Calu3 (cell line): Measurements from ENCODE around the gene ZNF629. TPM values are rescaled to one million over a fixed set of nuclear protein-coding genes. Genes with fewer than 3 reads are reported as not detected.

Experiments used
- BruUV-seq: library from RNA; stranded (reverse); fragments of 400-500 nt; replicated peaks from 2 replicates; lab custom pipeline; 2021; lab: Mats Ljungman, UMichigan
- CTCF ChIA-PET: fragments of 300-600 bp; sonication (Branson Sonifier 250); formaldehyde crosslinking; loops from one replicate; lab custom pipeline; 2022; ENCODE audit warnings: antibody characterized with exemption; lab: Charles Lee
- DNase-seq: peaks from one replicate; pipeline ENCODE4 v3.0.0; 2022
- H3K27ac Mint-ChIP-seq: one replicate; pipeline ENCODE4 v1.8.0; 2022; ENCODE audit warnings: mixed read lengths; ENCODE audit not compliant: unreplicated experiment
- H3K27me3 Mint-ChIP-seq: one replicate; pipeline ENCODE4 v1.8.0; 2022; ENCODE audit warnings: mixed read lengths; ENCODE audit not compliant: unreplicated experiment
- H3K36me3 Mint-ChIP-seq: one replicate; pipeline ENCODE4 v1.8.0; 2022; ENCODE audit warnings: mild to moderate bottlenecking, moderate library complexity, mixed read lengths; ENCODE audit not compliant: insufficient read depth, unreplicated experiment
- H3K4me1 Mint-ChIP-seq: one replicate; pipeline ENCODE4 v1.8.0; 2022; ENCODE audit warnings: mild to moderate bottlenecking, low read depth, mixed read lengths; ENCODE audit not compliant: unreplicated experiment
- H3K4me3 Mint-ChIP-seq: one replicate; pipeline ENCODE4 v1.8.0; 2022; ENCODE audit warnings: mild to moderate bottlenecking, low read depth, moderate library complexity, mixed read lengths; ENCODE audit not compliant: unreplicated experiment
- H3K9me3 Mint-ChIP-seq: one replicate; pipeline ENCODE4 v1.8.0; 2022; ENCODE audit warnings: low read depth, mixed read lengths; ENCODE audit not compliant: unreplicated experiment
- CTCF ChIP-seq: fragments of 200-600 bp; IDR thresholded peaks from one replicate; pipeline ENCODE4 v1.8.0; 2022; ENCODE audit warnings: antibody characterized with exemption; ENCODE audit not compliant: unreplicated experiment
- intact Hi-C: fragments of 100-400 bp; cut with micrococcal nuclease; formaldehyde crosslinking; loops from one replicate; pipeline ENCODE4 v1.10.0; 2022; ENCODE audit not compliant: unreplicated experiment
- total RNA-seq: library from RNA; stranded (reverse); gene quantifications from 2 replicates; pipeline ENCODE4 v1.2.3, GENCODE V29; 2022

The ZNF629 gene
- total RNA-seq, 1 experiment from 2014 or later: 29.9 TPM

DNA sequence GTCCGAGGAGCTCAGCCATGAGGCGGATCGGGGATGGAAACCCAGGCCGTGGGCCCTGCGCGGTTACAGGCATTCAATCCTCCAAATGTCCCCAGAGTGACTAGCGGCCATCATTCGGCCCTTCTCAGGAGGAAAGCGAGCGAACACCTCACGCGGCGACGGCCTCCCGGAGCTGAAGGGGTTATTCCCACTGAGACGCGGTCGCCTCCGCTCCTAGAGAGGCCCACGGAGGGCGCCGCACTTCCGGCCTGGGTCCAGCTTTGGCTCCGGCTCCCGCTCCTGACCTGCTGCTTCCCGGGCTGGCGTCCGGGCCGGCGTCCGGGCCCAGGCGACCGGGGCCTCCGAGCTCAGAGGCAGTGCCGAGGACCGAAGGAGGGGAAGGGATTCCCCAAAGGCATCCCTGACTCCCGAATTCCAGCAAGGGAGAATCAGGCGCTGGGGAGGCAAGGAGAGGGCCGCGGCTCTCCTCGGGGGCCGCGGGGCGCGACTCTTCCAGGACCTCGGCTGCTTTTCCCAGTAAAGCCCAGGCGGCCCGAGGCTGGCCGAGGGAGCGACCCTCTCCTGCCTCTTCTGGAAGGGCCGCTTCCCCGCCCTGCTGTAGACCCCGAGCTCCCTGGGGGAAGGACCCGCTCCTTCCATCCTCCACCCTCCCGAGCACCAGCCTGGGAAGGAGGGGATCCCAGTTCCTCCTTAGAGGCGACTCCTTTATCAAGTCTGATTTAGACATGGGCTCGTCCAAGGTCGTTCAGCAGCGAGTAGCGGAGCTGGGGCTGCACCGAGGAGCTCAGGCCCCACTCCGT lies 18.6 kb upstream of the ZNF629 start:
- H3K9me3 Mint-ChIP-seq: no peaks in the 10 kb centered on the region
- no TSS peak for BruUV-seq
- peaks cover 23% of the 10 kb centered on the region for H3K36me3 Mint-ChIP-seq
- CTCF ChIA-PET: interaction anchor here (0.5 to 2.2 kb wide), 13 partner anchors 9 to 278 kb away, joined by 3 to 14 read pairs (median 4); partner anchors contain the start of gene ZNF629
- peak overlapping the region; percentile 83 for H3K27ac Mint-ChIP-seq
- H3K4me1 Mint-ChIP-seq: peaks cover 8% of the 10 kb centered on the region
- H3K4me3 Mint-ChIP-seq: peak overlapping the region; percentile 78
- H3K27me3 Mint-ChIP-seq: no peaks in the 10 kb centered on the region
- intact Hi-C loops: loop anchor here (2.0 kb wide), 1 partner anchor 19 kb away; the partner anchor contains the start of gene ZNF629
- DNase-seq: peak; percentile 89
- TF ChIP-seq CTCF: no peak

DNA sequence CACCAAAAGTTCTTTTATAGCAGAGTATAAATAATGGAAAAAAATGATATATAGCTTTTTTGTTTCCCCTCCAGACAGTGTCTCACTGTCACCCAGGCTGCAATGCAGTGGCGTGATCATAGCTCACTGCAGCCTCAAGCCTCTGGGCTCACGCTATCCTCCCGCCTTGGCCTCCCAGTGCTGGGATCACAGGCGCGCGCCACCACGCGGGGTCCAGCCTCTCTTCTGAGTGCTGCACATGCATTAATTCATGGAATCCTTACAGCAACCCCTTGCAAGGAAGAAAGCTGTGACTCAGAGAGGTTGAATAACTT lies 18.0 kb upstream of the ZNF629 start:
- Mint-ChIP-seq H3K9me3 (no peaks in the 10 kb centered on the region), H3K4me3 (peak overlapping the region; percentile 78), H3K27me3 (no peaks in the 10 kb centered on the region), H3K4me1 (peaks cover 8% of the 10 kb centered on the region), H3K27ac (peak overlapping the region; percentile 83), H3K36me3 (peaks cover 23% of the 10 kb centered on the region)
- no peak for TF ChIP-seq CTCF
- intact Hi-C loops: loop anchor here (2.0 kb wide), 1 partner anchor 18 kb away; the partner anchor contains the start of gene ZNF629
- no TSS peak for BruUV-seq
- CTCF ChIA-PET: interaction anchor here (0.7 to 2.0 kb wide), 6 partner anchors 9 to 136 kb away, joined by 3 to 14 read pairs (median 4); partner anchors contain the start of gene ZNF629
- DNase-seq: no peak

GRCh38 chr16:30802936-30803335 lies 15.9 kb upstream of the ZNF629 start:
- Mint-ChIP-seq H3K27ac (no peak overlapping the region), H3K4me1 (peaks cover 8% of the 10 kb centered on the region), H3K9me3 (no peaks in the 10 kb centered on the region), H3K36me3 (peaks cover 23% of the 10 kb centered on the region), H3K4me3 (no peak overlapping the region), H3K27me3 (no peaks in the 10 kb centered on the region)
- DNase-seq: no peak
- no peak for TF ChIP-seq CTCF
- no TSS peak for BruUV-seq
- CTCF ChIA-PET: interaction anchor here (1.1 kb wide), 1 partner anchor 12 kb away, joined by 4 read pairs; no protein-coding TSS in a partner anchor
- intact Hi-C loops: no loop called here

- no peak for TF ChIP-seq CTCF
- H3K4me1 Mint-ChIP-seq: no peaks in the 10 kb centered on the region
- H3K9me3 Mint-ChIP-seq: no peaks in the 10 kb centered on the region
- no peak for DNase-seq
- no peak overlapping the region for H3K4me3 Mint-ChIP-seq
- no peaks in the 10 kb centered on the region for H3K36me3 Mint-ChIP-seq
- CTCF ChIA-PET: no interaction called here
- peaks cover 16% of the 10 kb centered on the region for H3K27me3 Mint-ChIP-seq
- intact Hi-C loops: no loop called here
- H3K27ac Mint-ChIP-seq: no peak overlapping the region
- BruUV-seq: no TSS peak
These were observed 10.8 kb upstream of the ZNF629 start for GRCh38 chr16:30797670-30798309.
